Measurements from ENCODE around the gene FAM117A.

- TF ChIP-seq NR3C1 (CRISPR knock-in tag; conservative IDR thresholded peaks at IDR 0.05; ENCODE audit: low read depth) (no peak), CTCF (IDR thresholded peaks at IDR 0.05) (no peak), USF2 (CRISPR knock-in tag; IDR thresholded peaks at IDR 0.05) (no peak), ZNF138 (CRISPR knock-in tag; conservative IDR thresholded peaks at IDR 0.05) (no peak), TP53 (CRISPR knock-in tag; IDR thresholded peaks at IDR 0.05) (no peak), MYBL2 (CRISPR knock-in tag; IDR thresholded peaks at IDR 0.05) (no peak), ATF3 (CRISPR knock-in tag; conservative IDR thresholded peaks at IDR 0.05) (no peak), ESRRA (CRISPR knock-in tag; IDR thresholded peaks at IDR 0.05; ENCODE audit: borderline replicate concordance) (no peak), ZNF416 (CRISPR knock-in tag; IDR thresholded peaks at IDR 0.05) (no peak), ZNF232 (CRISPR knock-in tag; IDR thresholded peaks at IDR 0.05) (no peak)
Measured at GRCh38 chr17:49691086-49691676, 72.8 kb downstream of the FAM117A start.
